ENCODE measurements around the gene RNF150.

DNA sequence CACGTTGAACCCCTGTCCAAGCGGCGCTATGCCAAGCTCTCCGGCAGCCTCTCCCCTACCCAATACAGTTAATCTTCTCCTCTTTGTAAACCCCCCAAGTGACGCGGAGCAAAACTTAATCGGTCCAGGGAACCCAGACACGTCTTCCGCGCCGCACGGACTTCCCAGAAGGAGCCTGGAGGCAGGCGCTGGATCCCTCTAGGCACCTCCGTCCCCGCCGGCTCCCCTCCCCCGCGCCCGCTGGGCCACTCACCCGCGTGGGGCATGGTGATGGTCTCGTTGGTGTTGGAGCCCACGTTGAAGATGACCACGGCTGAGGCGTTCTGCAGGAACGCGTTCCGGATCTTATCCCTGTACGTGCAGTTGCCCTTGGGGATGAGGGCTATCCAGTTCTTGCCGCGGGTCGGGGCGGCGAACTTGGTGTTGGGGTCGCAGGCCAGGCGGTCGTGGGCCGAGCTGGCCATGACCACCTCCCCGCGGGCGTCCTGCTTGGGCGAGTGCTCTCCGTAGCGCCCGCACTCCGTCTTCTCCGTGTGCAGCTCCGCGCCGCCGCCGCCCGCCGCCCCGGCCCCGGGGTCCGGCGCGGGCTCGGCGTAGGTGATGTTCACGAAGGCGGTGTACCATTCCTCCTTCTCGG lies 1.1 kb downstream of the RNF150 start:
- TF ChIP-seq POLR2AphosphoS5 (IDR thresholded peaks at IDR 0.05) (no peak), EP300 (conservative IDR thresholded peaks at IDR 0.05; ENCODE audit: poor library complexity, severe bottlenecking) (no peak)
- TF ChIP-seq, protein P1, sequence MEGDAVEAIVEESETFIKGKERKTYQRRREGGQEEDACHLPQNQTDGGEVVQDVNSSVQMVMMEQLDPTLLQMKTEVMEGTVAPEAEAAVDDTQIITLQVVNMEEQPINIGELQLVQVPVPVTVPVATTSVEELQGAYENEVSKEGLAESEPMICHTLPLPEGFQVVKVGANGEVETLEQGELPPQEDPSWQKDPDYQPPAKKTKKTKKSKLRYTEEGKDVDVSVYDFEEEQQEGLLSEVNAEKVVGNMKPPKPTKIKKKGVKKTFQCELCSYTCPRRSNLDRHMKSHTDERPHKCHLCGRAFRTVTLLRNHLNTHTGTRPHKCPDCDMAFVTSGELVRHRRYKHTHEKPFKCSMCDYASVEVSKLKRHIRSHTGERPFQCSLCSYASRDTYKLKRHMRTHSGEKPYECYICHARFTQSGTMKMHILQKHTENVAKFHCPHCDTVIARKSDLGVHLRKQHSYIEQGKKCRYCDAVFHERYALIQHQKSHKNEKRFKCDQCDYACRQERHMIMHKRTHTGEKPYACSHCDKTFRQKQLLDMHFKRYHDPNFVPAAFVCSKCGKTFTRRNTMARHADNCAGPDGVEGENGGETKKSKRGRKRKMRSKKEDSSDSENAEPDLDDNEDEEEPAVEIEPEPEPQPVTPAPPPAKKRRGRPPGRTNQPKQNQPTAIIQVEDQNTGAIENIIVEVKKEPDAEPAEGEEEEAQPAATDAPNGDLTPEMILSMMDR (IDR thresholded peaks at IDR 0.05; ENCODE audit: poor library complexity, severe bottlenecking), result no peak
- TF ChIP-seq, protein P2, sequence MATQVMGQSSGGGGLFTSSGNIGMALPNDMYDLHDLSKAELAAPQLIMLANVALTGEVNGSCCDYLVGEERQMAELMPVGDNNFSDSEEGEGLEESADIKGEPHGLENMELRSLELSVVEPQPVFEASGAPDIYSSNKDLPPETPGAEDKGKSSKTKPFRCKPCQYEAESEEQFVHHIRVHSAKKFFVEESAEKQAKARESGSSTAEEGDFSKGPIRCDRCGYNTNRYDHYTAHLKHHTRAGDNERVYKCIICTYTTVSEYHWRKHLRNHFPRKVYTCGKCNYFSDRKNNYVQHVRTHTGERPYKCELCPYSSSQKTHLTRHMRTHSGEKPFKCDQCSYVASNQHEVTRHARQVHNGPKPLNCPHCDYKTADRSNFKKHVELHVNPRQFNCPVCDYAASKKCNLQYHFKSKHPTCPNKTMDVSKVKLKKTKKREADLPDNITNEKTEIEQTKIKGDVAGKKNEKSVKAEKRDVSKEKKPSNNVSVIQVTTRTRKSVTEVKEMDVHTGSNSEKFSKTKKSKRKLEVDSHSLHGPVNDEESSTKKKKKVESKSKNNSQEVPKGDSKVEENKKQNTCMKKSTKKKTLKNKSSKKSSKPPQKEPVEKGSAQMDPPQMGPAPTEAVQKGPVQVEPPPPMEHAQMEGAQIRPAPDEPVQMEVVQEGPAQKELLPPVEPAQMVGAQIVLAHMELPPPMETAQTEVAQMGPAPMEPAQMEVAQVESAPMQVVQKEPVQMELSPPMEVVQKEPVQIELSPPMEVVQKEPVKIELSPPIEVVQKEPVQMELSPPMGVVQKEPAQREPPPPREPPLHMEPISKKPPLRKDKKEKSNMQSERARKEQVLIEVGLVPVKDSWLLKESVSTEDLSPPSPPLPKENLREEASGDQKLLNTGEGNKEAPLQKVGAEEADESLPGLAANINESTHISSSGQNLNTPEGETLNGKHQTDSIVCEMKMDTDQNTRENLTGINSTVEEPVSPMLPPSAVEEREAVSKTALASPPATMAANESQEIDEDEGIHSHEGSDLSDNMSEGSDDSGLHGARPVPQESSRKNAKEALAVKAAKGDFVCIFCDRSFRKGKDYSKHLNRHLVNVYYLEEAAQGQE (IDR thresholded peaks at IDR 0.05; ENCODE audit: borderline replicate concordance), result peak; percentile 44

Data from neural cell (in vitro differentiated cells).